HepG2 (cell line): ENCODE results near the gene TTC28. TPM values are rescaled to one million over a fixed set of nuclear protein-coding genes. Genes with fewer than 3 reads are reported as not detected.

ENCODE experiments used
- REPIN1 ChIP-seq: sonication (generic); formaldehyde crosslinking; IDR thresholded peaks from 2 replicates; pipeline ENCODE4 v1.8.0; 2022; ENCODE audit warnings: missing genetic modification reagents, low read depth, mild to moderate bottlenecking, borderline replicate concordance
- SOX5 ChIP-seq: IDR thresholded peaks from 2 replicates; pipeline ENCODE4 v1.6.1; 2016; ENCODE audit warnings: borderline replicate concordance
- ZNF124 ChIP-seq: sonication (generic); formaldehyde crosslinking; IDR thresholded peaks from 2 replicates; pipeline ENCODE4 v1.4.0; 2020; ENCODE audit warnings: missing genetic modification reagents
- ZNF282 ChIP-seq: fragments of 450-650 bp; IDR thresholded peaks from 2 replicates; pipeline ENCODE4 v1.6.1; 2018; ENCODE audit not compliant: partially characterized antibody
- ZNF563 ChIP-seq: sonication (generic); formaldehyde crosslinking; IDR thresholded peaks from 2 replicates; pipeline ENCODE4 v1.8.0; 2022; ENCODE audit warnings: mild to moderate bottlenecking, moderate library complexity, missing genetic modification reagents
- ZNF644 ChIP-seq: IDR thresholded peaks from 2 replicates; pipeline ENCODE4 v1.6.1; 2016; ENCODE audit warnings: low read depth
- ZNF703 ChIP-seq: sonication (generic); formaldehyde crosslinking; IDR thresholded peaks from 2 replicates; pipeline ENCODE4 v1.5.1; 2020; ENCODE audit warnings: missing genetic modification reagents, mild to moderate bottlenecking, moderate library complexity, borderline replicate concordance
- polyA plus RNA-seq, 8 experiments: library from polyadenylated mRNA; depleted of rRNA in 3 of 8; stranded (reverse) in 7 of 8; unstranded in 1 of 8; fragments of >200 nt; fragmentation: Illumina TruSeq in 4 of 8; extraction: Trizol in 4 of 8; gene quantifications; 2 replicates each; pipeline versions ENCODE4 v1.2.1 to v1.2.3, GENCODE V29; 2011 to 2016; ENCODE audit warnings: low read depth in 4 of 8, missing spikeins in 1 of 8, mixed read lengths in 1 of 8; ENCODE audit not compliant: insufficient read depth in 1 of 8
- total RNA-seq, 5 experiments: library from RNA; depleted of rRNA; stranded (reverse); fragments of >200 nt; fragmentation: Illumina TruSeq; extraction: Trizol; gene quantifications; 2 replicates each; pipeline ENCODE4 v1.2.3, GENCODE V29; 2016; ENCODE audit warnings: low read depth in 1 of 5
- TF ChIP-seq, protein P1 (sequence below): sonication (generic); formaldehyde crosslinking; IDR thresholded peaks from 2 replicates; pipeline ENCODE4 v1.4.0; 2020; ENCODE audit warnings: mild to moderate bottlenecking, missing genetic modification reagents
- TF ChIP-seq, protein P2 (sequence below): sonication (generic); formaldehyde crosslinking; conservative IDR thresholded peaks from 2 replicates; pipeline ENCODE4 v1.8.0; 2022; ENCODE audit warnings: missing genetic modification reagents
- TF ChIP-seq, protein P3 (sequence below): sonication (generic); formaldehyde crosslinking; IDR thresholded peaks from 2 replicates; pipeline ENCODE4 v1.8.1; 2023; ENCODE audit warnings: mild to moderate bottlenecking, inconsistent platforms, moderate library complexity, missing genetic modification reagents, borderline replicate concordance
- TF ChIP-seq, protein P4 (sequence below): sonication (generic); formaldehyde crosslinking; IDR thresholded peaks from 2 replicates; pipeline ENCODE4 v1.4.0; 2020; ENCODE audit warnings: mild to moderate bottlenecking, missing genetic modification reagents
- TF ChIP-seq, protein P5 (sequence below): sonication (generic); formaldehyde crosslinking; IDR thresholded peaks from 2 replicates; pipeline ENCODE4 v1.4.0; 2020; ENCODE audit warnings: missing genetic modification reagents
- TF ChIP-seq, protein P6 (sequence below): sonication (generic); formaldehyde crosslinking; IDR thresholded peaks from 2 replicates; pipeline ENCODE4 v1.4.0; 2020; ENCODE audit warnings: missing genetic modification reagents
- TF ChIP-seq, protein P7 (sequence below), 2 experiments: IDR thresholded peaks; 2 replicates each; pipeline ENCODE4 v1.6.1; 2011 to 2012; ENCODE audit warnings: low read length in 2 of 2, borderline replicate concordance in 1 of 2, low read depth in 1 of 2, mild to moderate bottlenecking in 1 of 2, moderate library complexity in 1 of 2

TTC28 gene
- total and polyA plus RNA-seq, 2 of the 13 experiments (the other 11 are each of a cell fraction or from before 2014, with no cell fraction given) = 4.2 to 13.1 TPM

DNA sequence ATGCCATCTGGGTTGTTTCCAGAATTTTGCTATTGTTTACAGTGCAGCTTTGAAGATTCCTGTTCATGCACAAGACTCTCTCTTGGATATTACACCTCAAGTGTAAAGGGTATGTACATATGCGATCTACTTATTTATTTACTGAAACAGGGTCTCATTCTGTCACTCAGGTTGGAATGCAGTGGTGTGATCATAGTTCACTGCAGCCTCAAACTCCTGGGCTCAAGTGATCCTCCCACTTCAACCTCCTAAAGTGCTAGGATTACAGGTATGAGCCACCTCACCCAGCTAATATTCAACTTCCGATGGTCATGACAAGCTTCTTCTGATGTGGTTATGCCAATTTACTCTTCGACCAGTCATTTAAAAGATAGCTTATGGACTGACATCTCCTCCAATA is 602.5 kb downstream of the TTC28 start (continued):
- TF ChIP-seq, protein P1, sequence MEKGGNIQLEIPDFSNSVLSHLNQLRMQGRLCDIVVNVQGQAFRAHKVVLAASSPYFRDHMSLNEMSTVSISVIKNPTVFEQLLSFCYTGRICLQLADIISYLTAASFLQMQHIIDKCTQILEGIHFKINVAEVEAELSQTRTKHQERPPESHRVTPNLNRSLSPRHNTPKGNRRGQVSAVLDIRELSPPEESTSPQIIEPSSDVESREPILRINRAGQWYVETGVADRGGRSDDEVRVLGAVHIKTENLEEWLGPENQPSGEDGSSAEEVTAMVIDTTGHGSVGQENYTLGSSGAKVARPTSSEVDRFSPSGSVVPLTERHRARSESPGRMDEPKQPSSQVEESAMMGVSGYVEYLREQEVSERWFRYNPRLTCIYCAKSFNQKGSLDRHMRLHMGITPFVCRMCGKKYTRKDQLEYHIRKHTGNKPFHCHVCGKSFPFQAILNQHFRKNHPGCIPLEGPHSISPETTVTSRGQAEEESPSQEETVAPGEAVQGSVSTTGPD = no peak
- TF ChIP-seq, protein P2, sequence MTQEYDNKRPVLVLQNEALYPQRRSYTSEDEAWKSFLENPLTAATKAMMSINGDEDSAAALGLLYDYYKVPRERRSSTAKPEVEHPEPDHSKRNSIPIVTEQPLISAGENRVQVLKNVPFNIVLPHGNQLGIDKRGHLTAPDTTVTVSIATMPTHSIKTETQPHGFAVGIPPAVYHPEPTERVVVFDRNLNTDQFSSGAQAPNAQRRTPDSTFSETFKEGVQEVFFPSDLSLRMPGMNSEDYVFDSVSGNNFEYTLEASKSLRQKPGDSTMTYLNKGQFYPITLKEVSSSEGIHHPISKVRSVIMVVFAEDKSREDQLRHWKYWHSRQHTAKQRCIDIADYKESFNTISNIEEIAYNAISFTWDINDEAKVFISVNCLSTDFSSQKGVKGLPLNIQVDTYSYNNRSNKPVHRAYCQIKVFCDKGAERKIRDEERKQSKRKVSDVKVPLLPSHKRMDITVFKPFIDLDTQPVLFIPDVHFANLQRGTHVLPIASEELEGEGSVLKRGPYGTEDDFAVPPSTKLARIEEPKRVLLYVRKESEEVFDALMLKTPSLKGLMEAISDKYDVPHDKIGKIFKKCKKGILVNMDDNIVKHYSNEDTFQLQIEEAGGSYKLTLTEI (CRISPR knock-in tag) = no peak
- TF ChIP-seq SOX5 (CRISPR knock-in tag) (peak; percentile 71), ZNF703 (no peak), ZNF282 (no peak), ZNF124 (CRISPR knock-in tag) (no peak), REPIN1 (CRISPR knock-in tag) (no peak), ZNF644 (CRISPR knock-in tag) (no peak), ZNF563 (CRISPR knock-in tag) (no peak)
- TF ChIP-seq, protein P3, sequence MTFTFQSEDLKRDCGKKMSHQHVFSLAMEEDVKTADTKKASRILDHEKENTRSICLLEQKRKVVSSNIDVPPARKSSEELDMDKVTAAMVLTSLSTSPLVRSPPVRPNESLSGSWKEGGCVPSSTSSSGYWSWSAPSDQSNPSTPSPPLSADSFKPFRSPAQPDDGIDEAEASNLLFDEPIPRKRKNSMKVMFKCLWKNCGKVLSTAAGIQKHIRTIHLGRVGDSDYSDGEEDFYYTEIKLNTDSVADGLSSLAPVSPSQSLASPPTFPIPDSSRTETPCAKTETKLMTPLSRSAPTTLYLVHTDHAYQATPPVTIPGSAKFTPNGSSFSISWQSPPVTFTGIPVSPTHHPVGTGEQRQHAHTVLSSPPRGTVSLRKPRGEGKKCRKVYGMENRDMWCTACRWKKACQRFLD (CRISPR knock-in tag) = no peak
- TF ChIP-seq, protein P4, sequence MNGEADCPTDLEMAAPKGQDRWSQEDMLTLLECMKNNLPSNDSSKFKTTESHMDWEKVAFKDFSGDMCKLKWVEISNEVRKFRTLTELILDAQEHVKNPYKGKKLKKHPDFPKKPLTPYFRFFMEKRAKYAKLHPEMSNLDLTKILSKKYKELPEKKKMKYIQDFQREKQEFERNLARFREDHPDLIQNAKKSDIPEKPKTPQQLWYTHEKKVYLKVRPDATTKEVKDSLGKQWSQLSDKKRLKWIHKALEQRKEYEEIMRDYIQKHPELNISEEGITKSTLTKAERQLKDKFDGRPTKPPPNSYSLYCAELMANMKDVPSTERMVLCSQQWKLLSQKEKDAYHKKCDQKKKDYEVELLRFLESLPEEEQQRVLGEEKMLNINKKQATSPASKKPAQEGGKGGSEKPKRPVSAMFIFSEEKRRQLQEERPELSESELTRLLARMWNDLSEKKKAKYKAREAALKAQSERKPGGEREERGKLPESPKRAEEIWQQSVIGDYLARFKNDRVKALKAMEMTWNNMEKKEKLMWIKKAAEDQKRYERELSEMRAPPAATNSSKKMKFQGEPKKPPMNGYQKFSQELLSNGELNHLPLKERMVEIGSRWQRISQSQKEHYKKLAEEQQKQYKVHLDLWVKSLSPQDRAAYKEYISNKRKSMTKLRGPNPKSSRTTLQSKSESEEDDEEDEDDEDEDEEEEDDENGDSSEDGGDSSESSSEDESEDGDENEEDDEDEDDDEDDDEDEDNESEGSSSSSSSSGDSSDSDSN (CRISPR knock-in tag) = no peak
- TF ChIP-seq, protein P5, sequence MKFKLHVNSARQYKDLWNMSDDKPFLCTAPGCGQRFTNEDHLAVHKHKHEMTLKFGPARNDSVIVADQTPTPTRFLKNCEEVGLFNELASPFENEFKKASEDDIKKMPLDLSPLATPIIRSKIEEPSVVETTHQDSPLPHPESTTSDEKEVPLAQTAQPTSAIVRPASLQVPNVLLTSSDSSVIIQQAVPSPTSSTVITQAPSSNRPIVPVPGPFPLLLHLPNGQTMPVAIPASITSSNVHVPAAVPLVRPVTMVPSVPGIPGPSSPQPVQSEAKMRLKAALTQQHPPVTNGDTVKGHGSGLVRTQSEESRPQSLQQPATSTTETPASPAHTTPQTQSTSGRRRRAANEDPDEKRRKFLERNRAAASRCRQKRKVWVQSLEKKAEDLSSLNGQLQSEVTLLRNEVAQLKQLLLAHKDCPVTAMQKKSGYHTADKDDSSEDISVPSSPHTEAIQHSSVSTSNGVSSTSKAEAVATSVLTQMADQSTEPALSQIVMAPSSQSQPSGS (CRISPR knock-in tag) = 0 out of 2 replicates have a peak, but pooled peaks have one; percentile 43
- TF ChIP-seq, protein P6, sequence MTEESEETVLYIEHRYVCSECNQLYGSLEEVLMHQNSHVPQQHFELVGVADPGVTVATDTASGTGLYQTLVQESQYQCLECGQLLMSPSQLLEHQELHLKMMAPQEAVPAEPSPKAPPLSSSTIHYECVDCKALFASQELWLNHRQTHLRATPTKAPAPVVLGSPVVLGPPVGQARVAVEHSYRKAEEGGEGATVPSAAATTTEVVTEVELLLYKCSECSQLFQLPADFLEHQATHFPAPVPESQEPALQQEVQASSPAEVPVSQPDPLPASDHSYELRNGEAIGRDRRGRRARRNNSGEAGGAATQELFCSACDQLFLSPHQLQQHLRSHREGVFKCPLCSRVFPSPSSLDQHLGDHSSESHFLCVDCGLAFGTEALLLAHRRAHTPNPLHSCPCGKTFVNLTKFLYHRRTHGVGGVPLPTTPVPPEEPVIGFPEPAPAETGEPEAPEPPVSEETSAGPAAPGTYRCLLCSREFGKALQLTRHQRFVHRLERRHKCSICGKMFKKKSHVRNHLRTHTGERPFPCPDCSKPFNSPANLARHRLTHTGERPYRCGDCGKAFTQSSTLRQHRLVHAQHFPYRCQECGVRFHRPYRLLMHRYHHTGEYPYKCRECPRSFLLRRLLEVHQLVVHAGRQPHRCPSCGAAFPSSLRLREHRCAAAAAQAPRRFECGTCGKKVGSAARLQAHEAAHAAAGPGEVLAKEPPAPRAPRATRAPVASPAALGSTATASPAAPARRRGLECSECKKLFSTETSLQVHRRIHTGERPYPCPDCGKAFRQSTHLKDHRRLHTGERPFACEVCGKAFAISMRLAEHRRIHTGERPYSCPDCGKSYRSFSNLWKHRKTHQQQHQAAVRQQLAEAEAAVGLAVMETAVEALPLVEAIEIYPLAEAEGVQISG = no peak
- TF ChIP-seq, protein P7, sequence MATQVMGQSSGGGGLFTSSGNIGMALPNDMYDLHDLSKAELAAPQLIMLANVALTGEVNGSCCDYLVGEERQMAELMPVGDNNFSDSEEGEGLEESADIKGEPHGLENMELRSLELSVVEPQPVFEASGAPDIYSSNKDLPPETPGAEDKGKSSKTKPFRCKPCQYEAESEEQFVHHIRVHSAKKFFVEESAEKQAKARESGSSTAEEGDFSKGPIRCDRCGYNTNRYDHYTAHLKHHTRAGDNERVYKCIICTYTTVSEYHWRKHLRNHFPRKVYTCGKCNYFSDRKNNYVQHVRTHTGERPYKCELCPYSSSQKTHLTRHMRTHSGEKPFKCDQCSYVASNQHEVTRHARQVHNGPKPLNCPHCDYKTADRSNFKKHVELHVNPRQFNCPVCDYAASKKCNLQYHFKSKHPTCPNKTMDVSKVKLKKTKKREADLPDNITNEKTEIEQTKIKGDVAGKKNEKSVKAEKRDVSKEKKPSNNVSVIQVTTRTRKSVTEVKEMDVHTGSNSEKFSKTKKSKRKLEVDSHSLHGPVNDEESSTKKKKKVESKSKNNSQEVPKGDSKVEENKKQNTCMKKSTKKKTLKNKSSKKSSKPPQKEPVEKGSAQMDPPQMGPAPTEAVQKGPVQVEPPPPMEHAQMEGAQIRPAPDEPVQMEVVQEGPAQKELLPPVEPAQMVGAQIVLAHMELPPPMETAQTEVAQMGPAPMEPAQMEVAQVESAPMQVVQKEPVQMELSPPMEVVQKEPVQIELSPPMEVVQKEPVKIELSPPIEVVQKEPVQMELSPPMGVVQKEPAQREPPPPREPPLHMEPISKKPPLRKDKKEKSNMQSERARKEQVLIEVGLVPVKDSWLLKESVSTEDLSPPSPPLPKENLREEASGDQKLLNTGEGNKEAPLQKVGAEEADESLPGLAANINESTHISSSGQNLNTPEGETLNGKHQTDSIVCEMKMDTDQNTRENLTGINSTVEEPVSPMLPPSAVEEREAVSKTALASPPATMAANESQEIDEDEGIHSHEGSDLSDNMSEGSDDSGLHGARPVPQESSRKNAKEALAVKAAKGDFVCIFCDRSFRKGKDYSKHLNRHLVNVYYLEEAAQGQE (IDR thresholded peaks at IDR 0.05; ENCODE audit: borderline replicate concordance in 1 of 2, low read depth in 1 of 2, low read length in 2 of 2) = no peak
